Measurements from ENCODE around the gene VGLL4.
"Not testable (repeated sequence)": the region's sequence is repeated elsewhere in the genome, so short reads cannot be mapped to it uniquely, and the experiment has no call there.

The VGLL4 gene

GRCh38 chr3:11588755-11589154 lies 55.0 kb downstream of the VGLL4 start:
- DNase-seq (ENCODE audit: low read depth in 2 of 2, low spot score in 1 of 2), result no peak

- no peak for DNase-seq (ENCODE audit: low read depth in 2 of 2, low spot score in 1 of 2)
These were observed 55.4 kb downstream of the VGLL4 start for GRCh38 chr3:11588338-11588737.

- DNase-seq (ENCODE audit: low read depth in 2 of 2, low spot score in 1 of 2), result no peak
These were observed 55.9 kb downstream of the VGLL4 start for GRCh38 chr3:11587766-11588165.

- no peak for DNase-seq (ENCODE audit: low read depth in 2 of 2, low spot score in 1 of 2)
These were observed 59.1 kb downstream of the VGLL4 start for GRCh38 chr3:11584570-11584969.

GRCh38 chr3:11583638-11584046 lies 60.1 kb downstream of the VGLL4 start:
- no peak for DNase-seq (ENCODE audit: low read depth in 2 of 2, low spot score in 1 of 2)

- DNase-seq (ENCODE audit: low read depth in 2 of 2, low spot score in 1 of 2), result no peak
These were observed 60.5 kb downstream of the VGLL4 start for GRCh38 chr3:11583235-11583634.

GRCh38 chr3:11582191-11582968 lies 61.3 kb downstream of the VGLL4 start:
- DNase-seq (ENCODE audit: low read depth in 2 of 2, low spot score in 1 of 2), result no peak

- DNase-seq (ENCODE audit: low read depth in 2 of 2, low spot score in 1 of 2), result no peak
These were observed 62.2 kb downstream of the VGLL4 start for GRCh38 chr3:11581237-11582190.

- DNase-seq (ENCODE audit: low read depth in 2 of 2, low spot score in 1 of 2), result no peak
These were observed 63.1 kb downstream of the VGLL4 start for GRCh38 chr3:11580645-11581044.

- DNase-seq (ENCODE audit: low read depth in 2 of 2, low spot score in 1 of 2), result no peak
These were observed 65.5 kb downstream of the VGLL4 start for GRCh38 chr3:11578169-11578568.

GRCh38 chr3:11576453-11576852 lies 67.3 kb downstream of the VGLL4 start:
- no peak for DNase-seq (ENCODE audit: low read depth in 2 of 2, low spot score in 1 of 2)

- no peak for DNase-seq (ENCODE audit: low read depth in 2 of 2, low spot score in 1 of 2)
These were observed 68.0 kb downstream of the VGLL4 start for GRCh38 chr3:11575677-11576076.

GRCh38 chr3:11574981-11575669 lies 68.6 kb downstream of the VGLL4 start:
- no peak for DNase-seq (ENCODE audit: low read depth in 2 of 2, low spot score in 1 of 2)

- not testable (repeated sequence) for DNase-seq (ENCODE audit: low read depth in 2 of 2, low spot score in 1 of 2)
These were observed 71.1 kb downstream of the VGLL4 start for GRCh38 chr3:11572660-11573059.

GRCh38 chr3:11570789-11571495 lies 72.8 kb downstream of the VGLL4 start:
- no peak for DNase-seq (ENCODE audit: low read depth in 2 of 2, low spot score in 1 of 2)

- DNase-seq (ENCODE audit: low read depth in 2 of 2, low spot score in 1 of 2), result no peak
These were observed 73.5 kb downstream of the VGLL4 start for GRCh38 chr3:11570251-11570650.

GRCh38 chr3:11569156-11569741 lies 74.5 kb downstream of the VGLL4 start:
- no peak for DNase-seq (ENCODE audit: low read depth in 2 of 2, low spot score in 1 of 2)

- no peak for DNase-seq (ENCODE audit: low read depth in 2 of 2, low spot score in 1 of 2)
These were observed 75.1 kb downstream of the VGLL4 start for GRCh38 chr3:11568503-11569155.

- no peak for DNase-seq (ENCODE audit: low read depth in 2 of 2, low spot score in 1 of 2)
These were observed 75.9 kb downstream of the VGLL4 start for GRCh38 chr3:11567516-11568467.

Data from stimulated activated CD8-positive, alpha-beta memory T cell treated with anti-CD3 and anti-CD28 coated beads, Interleukin-4, amount 100 ng/mL, for 1 hour (primary cell).